ENCODE data around the gene RASSF10. TPM values are rescaled to one million over a fixed set of nuclear protein-coding genes. Genes with fewer than 3 reads are reported as not detected.

The RASSF10 gene
- total and polyA plus RNA-seq, 2 donors (not counting 1 experiment from before 2014, with no cell fraction given): not detected

GRCh38 chr11:12979928-12980689 is 29.0 kb upstream of the RASSF10 start:
- no peaks in the 10 kb centered on the region for H3K4me1 Mint-ChIP-seq
- no peak overlapping the region for H2AFZ ChIP-seq (ENCODE audit: insufficient read depth, low read depth, low read length, poor library complexity, severe bottlenecking)
- no peaks in the 10 kb centered on the region for H3K79me2 ChIP-seq (ENCODE audit: control insufficient read depth, insufficient read depth, low read length)
- H3K9me3 ChIP-seq (ENCODE audit: control extremely low read depth in 1 of 3, control insufficient read depth in 2 of 3, insufficient read depth in 1 of 3, low read length in 2 of 3): no peaks in the 10 kb centered on the region
- H3K4me3 Mint-ChIP-seq: no peak overlapping the region
- ChIA-PET POLR2A (no interaction called here), CTCF (interaction anchor here (0.7 to 1.6 kb wide), 2 partner anchors 11 to 16 kb away, joined by 3 to 6 read pairs; no protein-coding TSS in a partner anchor)
- TF ChIP-seq EZH2 (IDR thresholded peaks at IDR 0.05; ENCODE audit: borderline replicate concordance, insufficient read depth, low read depth, low read length, poor library complexity, severe bottlenecking): no peak
- TF ChIP-seq CTCF (IDR thresholded peaks at IDR 0.05): no peak
- H3K27ac ChIP-seq (ENCODE audit: low read length in 2 of 2): no peak overlapping the region
- H3K9me3 Mint-ChIP-seq (ENCODE audit: insufficient read depth): no peaks in the 10 kb centered on the region
- whole genome bisulfite sequencing (ENCODE audit: insufficient coverage): 31% methylated on average over 4 of the region's 8 CpGs
- H3K4me1 ChIP-seq (ENCODE audit: control insufficient read depth in 2 of 2, insufficient read depth in 2 of 2, low read length in 2 of 2): no peaks in the 10 kb centered on the region
- DNase-seq (no peak), ATAC-seq (ENCODE audit: low read depth) (no peak)
- H3K36me3 ChIP-seq (replicated peaks in 1 of 2; ENCODE audit: control extremely low read depth in 1 of 2, control insufficient read depth in 1 of 2, extremely low read depth in 1 of 2, insufficient read depth in 2 of 2, low read length in 1 of 2): no peaks in the 10 kb centered on the region
- H4K20me1 ChIP-seq (ENCODE audit: control insufficient read depth, insufficient read depth, low read length, poor library complexity, severe bottlenecking): no peaks in the 10 kb centered on the region
- no peak overlapping the region for H3K9ac ChIP-seq (ENCODE audit: low read length)
- intact Hi-C loops (cut with micrococcal nuclease): no loop called here
- H3K4me2 ChIP-seq (replicated peaks; ENCODE audit: low read depth, low read length, poor library complexity, severe bottlenecking): no peak overlapping the region
- H3K27me3 ChIP-seq (replicated peaks in 1 of 4; ENCODE audit: control extremely low read depth in 1 of 4, control insufficient read depth in 3 of 4, insufficient read depth in 4 of 4, low read length in 3 of 4): no peaks in the 10 kb centered on the region
- H3K27ac Mint-ChIP-seq: no peak overlapping the region
- H3K4me3 ChIP-seq (ENCODE audit: control extremely low read depth in 1 of 5, extremely low read depth in 1 of 5, insufficient read depth in 1 of 5, low read depth in 2 of 5, low read length in 4 of 5): no peak overlapping the region
- peaks cover 3% of the 10 kb centered on the region for H3K27me3 Mint-ChIP-seq

All from B cell (primary cell).